K562 (cell line): ENCODE measurements around the gene CHST8. TPM values are rescaled to one million over a fixed set of nuclear protein-coding genes. Genes with fewer than 3 reads are reported as not detected.

ENCODE experiments used
- ATAC-seq: fragments of 200-7000 bp; cut with Tn5 transposase; 3 replicates; pipeline ENCODE4 v1.9.1; 2020; ENCODE audit warnings: moderate library complexity
- BruUV-seq: library from RNA; stranded (reverse); fragments of 400-500 nt; replicated peaks from 2 replicates; lab custom pipeline; 2021; lab: Mats Ljungman, UMichigan
- CTCF ChIA-PET: fragments of 300-600 bp; formaldehyde crosslinking; extraction: SDS; loops from one replicate; lab custom pipeline; 2021; ENCODE audit warnings: low intra/inter-chr PET ratio; lab: Yijun Ruan, JAX
- POLR2A ChIA-PET: fragments of 300-600, 350-650 bp; sonication (Branson Sonifier 250); formaldehyde crosslinking; extraction: SDS; loops from one replicate; lab custom pipeline; 2021; ENCODE audit warnings: antibody characterized with exemption, inconsistent platforms; lab: Yijun Ruan, JAX
- DNase-seq, 4 experiments: peaks; one replicate each; pipeline versions ENCODE4 v3.0.0 to v3.0.0-alpha.2; 2011 to 2018; ENCODE audit warnings: low spot score in 3 of 4, mixed read lengths in 3 of 4; ENCODE audit errors: extremely low read depth in 1 of 4
- FAIRE-seq: peaks from 2 replicates; lab custom pipeline; 2011; peaks lifted over from hg19 to GRCh38; lab: Jason Lieb, UNC
- H2AFZ ChIP-seq: 2 replicates; pipeline ENCODE4 v1.6.0; 2011; ENCODE audit warnings: low read depth, low read length, control low read depth, inconsistent platforms
- H3K27ac ChIP-seq: fragments of 200-600 bp; 3 replicates; pipeline ENCODE4 v1.8.0; 2011; ENCODE audit warnings: low read depth, mild to moderate bottlenecking, control low read depth, inconsistent platforms, low read length, moderate library complexity, mixed read lengths; ENCODE audit errors: extremely low read depth
- H3K27me3 ChIP-seq, 2 experiments: fragments of 300-600 bp in 1 of 2; 2 replicates in 1 of 2; 3 replicates in 1 of 2; pipeline versions ENCODE4 v1.6.0 to v1.8.0; 2011; ENCODE audit warnings: inconsistent platforms in 2 of 2, low read length in 2 of 2, mild to moderate bottlenecking in 1 of 2, mixed read lengths in 1 of 2, moderate library complexity in 1 of 2; ENCODE audit not compliant: control insufficient read depth in 2 of 2, insufficient read depth in 2 of 2
- H3K36me3 ChIP-seq: fragments of 300-600 bp; 3 replicates; pipeline ENCODE4 v1.8.0; 2011; ENCODE audit warnings: mild to moderate bottlenecking, low read length, inconsistent platforms; ENCODE audit not compliant: control insufficient read depth, insufficient read depth
- H3K4me1 ChIP-seq, 2 experiments: fragments of 200-600 bp in 1 of 2; replicated peaks in 1 of 2; 2 replicates in 1 of 2; 3 replicates in 1 of 2; pipeline versions ENCODE4 v1.5.1 to v1.8.0; 2011; ENCODE audit warnings: inconsistent platforms in 2 of 2, low read length in 2 of 2, mild to moderate bottlenecking in 1 of 2, mixed read lengths in 1 of 2, moderate library complexity in 1 of 2; ENCODE audit not compliant: control insufficient read depth in 2 of 2, insufficient read depth in 2 of 2
- H3K4me2 ChIP-seq: 2 replicates; pipeline ENCODE4 v1.6.1; 2011; ENCODE audit warnings: low read length, control low read depth, inconsistent platforms, mixed read lengths; ENCODE audit not compliant: insufficient read depth
- H3K4me3 ChIP-seq: fragments of 200-600 bp; sonication (generic), shearing (Covaris generic); 2 replicates; pipeline ENCODE4 v1.5.1; 2016; ENCODE audit warnings: control low read depth, inconsistent platforms
- H3K79me2 ChIP-seq: fragments of 200-600 bp; 3 replicates; pipeline ENCODE4 v1.8.0; 2011; ENCODE audit warnings: low read length, inconsistent platforms; ENCODE audit not compliant: control insufficient read depth, insufficient read depth
- H3K9ac ChIP-seq, 2 experiments: 2 replicates each; pipeline versions ENCODE4 v1.6.0 to v1.6.1; 2011; ENCODE audit warnings: low read depth in 2 of 2, low read length in 2 of 2, control low read depth in 1 of 2, inconsistent platforms in 1 of 2, mild to moderate bottlenecking in 1 of 2, mixed read lengths in 1 of 2; ENCODE audit not compliant: insufficient read depth in 1 of 2
- H3K9me1 ChIP-seq: one replicate; pipeline ENCODE4 v1.6.0; 2011; ENCODE audit warnings: inconsistent platforms, mild to moderate bottlenecking, low read length, moderate library complexity; ENCODE audit not compliant: control insufficient read depth, insufficient read depth
- H3K9me3 ChIP-seq: replicated peaks from 2 replicates; pipeline ENCODE4 v1.5.1; 2011; ENCODE audit warnings: low read depth, low read length, inconsistent platforms; ENCODE audit not compliant: control insufficient read depth, insufficient read depth
- H4K20me1 ChIP-seq: replicated peaks from 2 replicates; pipeline ENCODE4 v1.6.1; 2011; ENCODE audit warnings: low read length, inconsistent platforms, mixed read lengths; ENCODE audit not compliant: control insufficient read depth, insufficient read depth
- BRD4 ChIP-seq: fragments of 200-600 bp; sonication (generic); IDR thresholded peaks from 2 replicates; pipeline ENCODE4 v1.6.1; 2017; ENCODE audit warnings: inconsistent platforms
- CAMTA2 ChIP-seq: fragments of 250-450 bp; sonication (Bioruptor Pico); conservative IDR thresholded peaks from 2 replicates; pipeline ENCODE4 v1.5.1; 2022
- CHD2 ChIP-seq: IDR thresholded peaks from 2 replicates; pipeline ENCODE4 v1.6.1; 2011; ENCODE audit warnings: low read depth, low read length
- CREB5 ChIP-seq: fragments of 250-450 bp; sonication (Bioruptor Pico); IDR thresholded peaks from 2 replicates; pipeline ENCODE4 v1.5.0; 2020; ENCODE audit warnings: mild to moderate bottlenecking
- CUX1 ChIP-seq: fragments of 200-800 bp; sonication (Bioruptor generic); IDR thresholded peaks from 2 replicates; pipeline ENCODE4 v1.6.1; 2016; ENCODE audit warnings: missing genetic modification characterization, missing compliant biosample characterization
- E2F1 ChIP-seq: sonication (generic); formaldehyde crosslinking; IDR thresholded peaks from 2 replicates; pipeline ENCODE4 v1.8.1; 2023; ENCODE audit warnings: mild to moderate bottlenecking, missing genetic modification reagents, moderate library complexity
- KDM5B ChIP-seq: fragments of 200-600 bp; sonication (generic); IDR thresholded peaks from 2 replicates; pipeline ENCODE4 v1.6.1; 2012; ENCODE audit warnings: low read depth, mild to moderate bottlenecking, moderate library complexity, low read length, control low read depth, inconsistent platforms; ENCODE audit not compliant: insufficient replicate concordance
- MAX ChIP-seq: sonication (generic); formaldehyde crosslinking; IDR thresholded peaks from 2 replicates; pipeline ENCODE4 v1.9.0; 2022; ENCODE audit warnings: mild to moderate bottlenecking, missing genetic modification reagents
- MCM3 ChIP-seq: fragments of 450-650 bp; IDR thresholded peaks from 2 replicates; pipeline ENCODE4 v1.6.1; 2016
- MCM7 ChIP-seq, 2 experiments: fragments of 450-650 bp; IDR thresholded peaks; 2 replicates each; pipeline ENCODE4 v1.6.1; 2016 to 2018
- PYGO2 ChIP-seq: fragments of 450-650 bp; IDR thresholded peaks from 2 replicates; pipeline ENCODE4 v1.6.1; 2016; ENCODE audit warnings: mild to moderate bottlenecking, missing genetic modification characterization, moderate library complexity, missing compliant biosample characterization
- SMARCA5 ChIP-seq: fragments of 450-650 bp; IDR thresholded peaks from 2 replicates; pipeline ENCODE4 v1.6.1; 2016
- TCF7 ChIP-seq: sonication (generic); IDR thresholded peaks from 2 replicates; pipeline ENCODE4 v1.6.1; 2016; ENCODE audit warnings: antibody characterized with exemption, borderline replicate concordance
- ZNF76 ChIP-seq: fragments of 250-450 bp; sonication (Bioruptor Pico); IDR thresholded peaks from 2 replicates; pipeline ENCODE4 v1.4.0; 2020; ENCODE audit warnings: mild to moderate bottlenecking, moderate library complexity, borderline replicate concordance
- ZSCAN29 ChIP-seq: fragments of 450-650 bp; IDR thresholded peaks from 2 replicates; pipeline ENCODE4 v1.6.1; 2017
- WGBS: fragments of 100-300 bp; shearing (Covaris generic); methylation state at CpG from one replicate; pipeline ENCODE4 v1.1.6; 2016; ENCODE audit warnings: low coverage, mixed read lengths; ENCODE audit not compliant: insufficient coverage; ENCODE audit errors: missing lambda C conversion rate; 5-methylcytosine and 5-hydroxymethylcytosine counted together
- in situ Hi-C: fragments of 300-500 bp; cut with MboI; formaldehyde crosslinking; loops from 4 replicates; pipeline ENCODE4 v1.15.0; 2018; ENCODE audit warnings: inconsistent platforms, mixed read lengths
- intact Hi-C: fragments of 100-400 bp; cut with micrococcal nuclease; formaldehyde crosslinking; loops from 2 replicates; pipeline ENCODE4 v1.14.2; 2022
- polyA plus RNA-seq, 8 experiments: library from polyadenylated mRNA; depleted of rRNA in 4 of 8; stranded (reverse) in 5 of 8; unstranded in 3 of 8; fragments of >200 nt; fragmentation: Nextera tagmentation in 2 of 8; fragmentation: Illumina TruSeq in 1 of 8; extraction: Ambion mirVana in 2 of 8; extraction: Trizol in 1 of 8; gene quantifications; 2 replicates each; pipeline versions ENCODE4 v1.2.1 to v1.2.3, GENCODE V29; 2011 to 2014; ENCODE audit warnings: inconsistent platforms in 1 of 8, missing spikeins in 1 of 8
- total RNA-seq, 7 experiments: library from RNA; depleted of rRNA in 6 of 7; stranded (reverse); fragments of >200 nt in 6 of 7; fragmentation: Illumina TruSeq in 2 of 7; extraction: Trizol in 2 of 7; gene quantifications; 2 replicates each; pipeline versions ENCODE4 v1.2.1 to v1.2.3, GENCODE V29; 2011 to 2021; ENCODE audit warnings: low replicate concordance in 1 of 7

Gene CHST8
- total and polyA plus RNA-seq, 9 of the 15 experiments (the other 6 are each of a cell fraction or from before 2014, with no cell fraction given): 0.11 TPM; not detected in 8

GRCh38 chr19:33750587-33751435 lies 129.1 kb downstream of the CHST8 start:
- Histone ChIP-seq H3K9me1 (no peaks in the 10 kb centered on the region), H3K4me1 (no peaks in the 10 kb centered on the region), H2AFZ (no peak overlapping the region), H3K79me2 (no peaks in the 10 kb centered on the region), H3K4me3 (no peak overlapping the region), H3K9me3 (no peaks in the 10 kb centered on the region), H3K27me3 (peaks cover 2 to 40% of the 10 kb centered on the region in 2 experiments; a peak in 3 of 5 replicates), H3K27ac (no peak overlapping the region), H3K9ac (no peak overlapping the region), H3K4me2 (no peak overlapping the region), H4K20me1 (no peaks in the 10 kb centered on the region; the same call in 1 of the 2 replicates), H3K36me3 (no peaks in the 10 kb centered on the region)
- WGBS: 2% methylated on average over 18 of the region's 18 CpGs
- no peak for ATAC-seq
- ChIA-PET CTCF (interaction anchor here (0.7 kb wide), 1 partner anchor 28 kb away, joined by 3 read pairs; no protein-coding TSS in a partner anchor), POLR2A (no interaction called here)
- intact Hi-C loops (no loop called here), in situ Hi-C loops (no loop called here)
- DNase-seq: no peak
- FAIRE-seq: no peak
- no TSS peak for BruUV-seq
- TF ChIP-seq ZSCAN29 (no peak), SMARCA5 (no peak), MAX (CRISPR knock-in tag) (no peak), ZNF76 (no peak), CHD2 (no peak), MCM3 (no peak), BRD4 (no peak), CREB5 (CRISPR knock-in tag) (no peak), E2F1 (no peak), CUX1 (CRISPR knock-in tag) (no peak), TCF7 (no peak), PYGO2 (tag) (no peak), CAMTA2 (no peak), MCM7 (IDR thresholded peaks at IDR 0.05) (no peak), KDM5B (no peak)
